Measurements from ENCODE around the gene RXRG.

DNA sequence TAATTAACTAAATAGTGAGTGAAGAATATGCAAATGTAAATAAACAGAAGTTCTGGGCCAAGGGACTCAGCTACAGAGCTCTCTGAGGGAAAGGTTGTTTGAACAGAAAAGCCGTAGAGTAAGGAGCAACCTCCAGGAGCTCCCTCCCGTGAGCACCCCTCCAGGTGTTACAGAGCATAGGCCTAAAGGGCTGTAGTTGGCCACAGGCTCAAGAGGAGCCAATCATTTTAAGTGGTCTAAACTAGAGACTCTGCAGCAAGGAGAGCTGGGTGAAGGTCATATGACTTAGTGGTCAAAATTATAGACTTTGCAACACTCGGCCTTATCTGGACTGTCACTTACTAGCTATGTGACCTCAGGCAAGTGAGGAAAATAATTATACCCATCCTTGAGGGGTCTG is 19.1 kb upstream of the RXRG start:
- TF ChIP-seq GATA3 (IDR thresholded peaks at IDR 0.05; ENCODE audit: low read depth, low read length) (no peak), GATA2 (IDR thresholded peaks at IDR 0.05; ENCODE audit: low read depth, low read length) (no peak)

All from SH-SY5Y (cell line).